Transverse colon (tissue), 4 donors: ENCODE data around the gene RBM39. TPM values are rescaled to one million over a fixed set of nuclear protein-coding genes. Genes with fewer than 3 reads are reported as not detected.

Source experiments
- DNase-seq: peaks from one replicate; pipeline ENCODE4 v3.0.0-alpha.2; 2019
- H3K27ac ChIP-seq, 4 donors: fragments of 200-600 bp; sonication (generic); 2 replicates each; pipeline ENCODE4 v1.5.1; 2016 to 2018; ENCODE audit warnings: inconsistent platforms in 4 of 4
- H3K27me3 ChIP-seq: fragments of 200-600 bp; sonication (generic); 2 replicates; pipeline ENCODE4 v1.5.1; 2017; ENCODE audit warnings: inconsistent platforms
- H3K36me3 ChIP-seq, 4 donors: fragments of 200-600 bp; sonication (generic); 2 replicates each; pipeline ENCODE4 v1.5.1; 2017 to 2019; ENCODE audit warnings: inconsistent platforms in 4 of 4
- H3K4me1 ChIP-seq, 4 donors: fragments of 200-600 bp; sonication (generic); 2 replicates each; pipeline ENCODE4 v1.5.1; 2017 to 2020; ENCODE audit warnings: inconsistent platforms in 4 of 4
- H3K4me3 ChIP-seq, 4 donors: fragments of 200-600 bp; sonication (generic); 1 replicate in 1 of 4; 2 replicates in 3 of 4; pipeline versions ENCODE4 v1.5.1 to v1.6.1; 2017 to 2019; ENCODE audit warnings: inconsistent platforms in 4 of 4
- H3K9me3 ChIP-seq, 2 donors: fragments of 200-600 bp; sonication (generic); 2 replicates each; pipeline ENCODE4 v1.5.1; 2017 to 2019; ENCODE audit warnings: inconsistent platforms in 2 of 2
- CTCF ChIP-seq, 5 experiments: fragments of 200-600 bp in 3 of 5; fragments of 450-650 bp in 2 of 5; sonication (generic) in 3 of 5; IDR thresholded peaks; 1 replicate in 2 of 5; 2 replicates in 3 of 5; pipeline ENCODE4 v1.5.1; 2016 to 2017; ENCODE audit warnings: antibody characterized with exemption in 5 of 5, inconsistent platforms in 3 of 5, mild to moderate bottlenecking in 2 of 5, moderate library complexity in 1 of 5
- EP300 ChIP-seq: sonication (generic); formaldehyde crosslinking; IDR thresholded peaks from one replicate; pipeline ENCODE4 v1.6.1; 2017; ENCODE audit warnings: antibody characterized with exemption, low read depth
- POLR2A ChIP-seq: fragments of 450-650 bp; IDR thresholded peaks from one replicate; pipeline ENCODE4 v1.6.1; 2016; ENCODE audit warnings: antibody characterized with exemption, mild to moderate bottlenecking, moderate library complexity
- POLR2AphosphoS5 ChIP-seq, 3 donors: sonication (generic); formaldehyde crosslinking; IDR thresholded peaks; one replicate each; pipeline ENCODE4 v1.6.1; 2016; ENCODE audit warnings: antibody characterized with exemption in 3 of 3
- WGBS, 2 donors: methylation state at CpG; one replicate each; pipeline ENCODE4 v1.1.5; 2018; ENCODE audit warnings: low coverage in 1 of 2; 5-methylcytosine and 5-hydroxymethylcytosine counted together
- in situ Hi-C, 4 donors: fragments of 200-750 bp; cut with MboI; loops; one replicate each; pipeline versions ENCODE4 v1.15.0 to v1.15.1; 2017; ENCODE audit warnings: low sequenced_read_pairs in 3 of 4, low pct_ligation_motif_present in 1 of 4, low pct_unique_long_range_greater_than_20kb in 1 of 4
- intact Hi-C: fragments of 100-400 bp; cut with DNase I; formaldehyde crosslinking; loops from one replicate; pipeline ENCODE4 v1.15.1; 2023; ENCODE audit warnings: low total_unique reads
- total RNA-seq, 4 donors: library from RNA; depleted of rRNA; stranded (reverse); fragments of >200 nt; gene quantifications; one replicate each; pipeline ENCODE4 v1.1.0, GENCODE V29; 2016

Gene RBM39
- total RNA-seq, 4 donors from 2014 or later: 264 to 721 (median 416) TPM

GRCh38 chr20:35737865-35738333, 4.2 kb downstream of the RBM39 start:
- H3K4me3 ChIP-seq: peak overlapping the region in 1 of 4 donors; percentile 81
- TF ChIP-seq POLR2A (no peak), EP300 (no peak), POLR2AphosphoS5 (IDR thresholded peaks at IDR 0.05) (no peak), CTCF (IDR thresholded peaks at IDR 0.05) (no peak)

GRCh38 chr20:35735826-35736470, 6.1 kb downstream of the RBM39 start:
- Histone ChIP-seq H3K4me3 (no peak overlapping the region), H3K27me3 (no peaks in the 10 kb centered on the region), H3K27ac (peak overlapping the region in 1 of 4 donors; percentile 6), H3K36me3 (peaks cover 0 to 92% (median 41%) of the 10 kb centered on the region in 4 donors), H3K4me1 (peaks cover 21 to 87% (median 70%) of the 10 kb centered on the region in 4 donors), H3K9me3 (no peaks in the 10 kb centered on the region)
- in situ Hi-C loops (no loop called here), intact Hi-C loops (no loop called here)
- WGBS, 2 donors: 51 to 62% methylated on average over 5 to 7 of the region's 7 CpGs
- no peak for DNase-seq
- TF ChIP-seq CTCF (IDR thresholded peaks at IDR 0.05) (no peak), POLR2AphosphoS5 (IDR thresholded peaks at IDR 0.05) (no peak), POLR2A (no peak), EP300 (no peak)

More at GRCh38 chr20:35737865-35738333, 4.2 kb downstream of the RBM39 start:
- WGBS, 2 donors: 87 to 95% methylated on average over 10 to 15 of the region's 15 CpGs
- in situ Hi-C loops: no loop called here
- Histone ChIP-seq H3K4me1 (peaks cover 21 to 72% (median 56%) of the 10 kb centered on the region in 4 donors), H3K27ac (no peak overlapping the region), H3K36me3 (peaks cover 0 to 73% (median 34%) of the 10 kb centered on the region in 4 donors), H3K9me3 (no peaks in the 10 kb centered on the region), H3K27me3 (no peaks in the 10 kb centered on the region)
- no peak for DNase-seq
- intact Hi-C loops: no loop called here

- TF ChIP-seq POLR2AphosphoS5 (IDR thresholded peaks at IDR 0.05): no peak
- TF ChIP-seq EP300: no peak
- TF ChIP-seq CTCF (IDR thresholded peaks at IDR 0.05): no peak
- TF ChIP-seq POLR2A: no peak
- in situ Hi-C loops (no loop called here), intact Hi-C loops (no loop called here)
- H3K27ac ChIP-seq: peak overlapping the region in 1 of 4 donors; percentile 17
- DNase-seq: no peak
- no peaks in the 10 kb centered on the region for H3K27me3 ChIP-seq
- WGBS, 2 donors: 64 to 78% methylated on average over 4 of the region's 4 CpGs
- no peak overlapping the region for H3K4me3 ChIP-seq
- peaks cover 21 to 89% (median 69%) of the 10 kb centered on the region in 4 donors for H3K4me1 ChIP-seq
- H3K36me3 ChIP-seq: peaks cover 0 to 99% (median 46%) of the 10 kb centered on the region in 4 donors
- H3K9me3 ChIP-seq: no peaks in the 10 kb centered on the region
Measured at GRCh38 chr20:35734777-35735649, 7.0 kb downstream of the RBM39 start.

GRCh38 chr20:35734374-35734773, 7.7 kb downstream of the RBM39 start:
- intact Hi-C loops: no loop called here
- Histone ChIP-seq H3K9me3 (no peaks in the 10 kb centered on the region), H3K36me3 (peaks cover 0 to 98% (median 44%) of the 10 kb centered on the region in 4 donors), H3K27ac (peak overlapping the region in 1 of 4 donors; percentile 17), H3K27me3 (no peaks in the 10 kb centered on the region), H3K4me3 (no peak overlapping the region), H3K4me1 (peaks cover 20 to 85% (median 62%) of the 10 kb centered on the region in 4 donors)
- DNase-seq: no peak
- TF ChIP-seq CTCF (IDR thresholded peaks at IDR 0.05) (no peak), POLR2AphosphoS5 (IDR thresholded peaks at IDR 0.05) (no peak), POLR2A (no peak), EP300 (no peak)
- in situ Hi-C loops: no loop called here
